Measurements from ENCODE around the gene RBAK. TPM values are rescaled to one million over a fixed set of nuclear protein-coding genes. Genes with fewer than 3 reads are reported as not detected.

Gene RBAK
- total RNA-seq, 1 experiment from 2014 or later, result 14.8 TPM

DNA sequence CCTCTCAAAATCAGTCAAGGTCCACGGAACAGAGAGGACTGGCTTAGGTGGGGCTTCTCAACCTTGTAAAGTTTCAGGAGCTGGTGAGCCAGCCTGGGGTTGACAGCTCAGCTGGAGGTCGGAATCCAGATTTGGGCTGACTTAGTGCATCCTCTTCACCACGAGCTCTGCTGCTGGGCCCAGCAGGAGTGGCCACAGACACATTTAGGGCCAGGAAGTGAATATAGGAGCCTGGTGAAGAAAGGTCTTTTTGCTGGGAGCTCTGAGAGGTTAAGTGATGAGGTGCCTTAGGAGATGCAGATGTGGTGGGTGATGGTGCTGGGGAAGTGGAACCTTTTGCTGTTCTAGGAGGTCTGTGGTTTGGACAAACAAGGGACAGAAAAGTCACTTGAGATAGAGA, 47.4 kb upstream of the RBAK start:
- H3K36me3 ChIP-seq (ENCODE audit: control insufficient read depth, insufficient read depth, low read length), result peaks cover 2% of the 10 kb centered on the region; the same call in 1 of the 2 replicates
- ATAC-seq, result no peak
- in situ Hi-C loops (cut with HindIII; ENCODE audit: low pct_unique_long_range_greater_than_20kb, low sequenced_read_pairs) (no loop called here), intact Hi-C loops (cut with micrococcal nuclease; ENCODE audit: unreplicated experiment) (no loop called here)
- no peaks in the 10 kb centered on the region for H3K27me3 ChIP-seq (ENCODE audit: control insufficient read depth, insufficient read depth, low read length)
- no peak for DNase-seq (ENCODE audit: low read depth, low spot score)
- no peaks in the 10 kb centered on the region for H3K4me1 ChIP-seq (ENCODE audit: control insufficient read depth, insufficient read depth, low read length)
- TF ChIP-seq, protein P1, sequence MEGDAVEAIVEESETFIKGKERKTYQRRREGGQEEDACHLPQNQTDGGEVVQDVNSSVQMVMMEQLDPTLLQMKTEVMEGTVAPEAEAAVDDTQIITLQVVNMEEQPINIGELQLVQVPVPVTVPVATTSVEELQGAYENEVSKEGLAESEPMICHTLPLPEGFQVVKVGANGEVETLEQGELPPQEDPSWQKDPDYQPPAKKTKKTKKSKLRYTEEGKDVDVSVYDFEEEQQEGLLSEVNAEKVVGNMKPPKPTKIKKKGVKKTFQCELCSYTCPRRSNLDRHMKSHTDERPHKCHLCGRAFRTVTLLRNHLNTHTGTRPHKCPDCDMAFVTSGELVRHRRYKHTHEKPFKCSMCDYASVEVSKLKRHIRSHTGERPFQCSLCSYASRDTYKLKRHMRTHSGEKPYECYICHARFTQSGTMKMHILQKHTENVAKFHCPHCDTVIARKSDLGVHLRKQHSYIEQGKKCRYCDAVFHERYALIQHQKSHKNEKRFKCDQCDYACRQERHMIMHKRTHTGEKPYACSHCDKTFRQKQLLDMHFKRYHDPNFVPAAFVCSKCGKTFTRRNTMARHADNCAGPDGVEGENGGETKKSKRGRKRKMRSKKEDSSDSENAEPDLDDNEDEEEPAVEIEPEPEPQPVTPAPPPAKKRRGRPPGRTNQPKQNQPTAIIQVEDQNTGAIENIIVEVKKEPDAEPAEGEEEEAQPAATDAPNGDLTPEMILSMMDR (IDR thresholded peaks at IDR 0.05), result no peak
- TF ChIP-seq POLR2AphosphoS5 (IDR thresholded peaks at IDR 0.05; ENCODE audit: low read depth, low read length) (no peak), TCF7L2 (IDR thresholded peaks at IDR 0.05; ENCODE audit: low read depth, low read length) (no peak), SIN3A (IDR thresholded peaks at IDR 0.05; ENCODE audit: borderline replicate concordance, insufficient read depth, low read depth, low read length) (no peak)
- TF ChIP-seq, protein P2, sequence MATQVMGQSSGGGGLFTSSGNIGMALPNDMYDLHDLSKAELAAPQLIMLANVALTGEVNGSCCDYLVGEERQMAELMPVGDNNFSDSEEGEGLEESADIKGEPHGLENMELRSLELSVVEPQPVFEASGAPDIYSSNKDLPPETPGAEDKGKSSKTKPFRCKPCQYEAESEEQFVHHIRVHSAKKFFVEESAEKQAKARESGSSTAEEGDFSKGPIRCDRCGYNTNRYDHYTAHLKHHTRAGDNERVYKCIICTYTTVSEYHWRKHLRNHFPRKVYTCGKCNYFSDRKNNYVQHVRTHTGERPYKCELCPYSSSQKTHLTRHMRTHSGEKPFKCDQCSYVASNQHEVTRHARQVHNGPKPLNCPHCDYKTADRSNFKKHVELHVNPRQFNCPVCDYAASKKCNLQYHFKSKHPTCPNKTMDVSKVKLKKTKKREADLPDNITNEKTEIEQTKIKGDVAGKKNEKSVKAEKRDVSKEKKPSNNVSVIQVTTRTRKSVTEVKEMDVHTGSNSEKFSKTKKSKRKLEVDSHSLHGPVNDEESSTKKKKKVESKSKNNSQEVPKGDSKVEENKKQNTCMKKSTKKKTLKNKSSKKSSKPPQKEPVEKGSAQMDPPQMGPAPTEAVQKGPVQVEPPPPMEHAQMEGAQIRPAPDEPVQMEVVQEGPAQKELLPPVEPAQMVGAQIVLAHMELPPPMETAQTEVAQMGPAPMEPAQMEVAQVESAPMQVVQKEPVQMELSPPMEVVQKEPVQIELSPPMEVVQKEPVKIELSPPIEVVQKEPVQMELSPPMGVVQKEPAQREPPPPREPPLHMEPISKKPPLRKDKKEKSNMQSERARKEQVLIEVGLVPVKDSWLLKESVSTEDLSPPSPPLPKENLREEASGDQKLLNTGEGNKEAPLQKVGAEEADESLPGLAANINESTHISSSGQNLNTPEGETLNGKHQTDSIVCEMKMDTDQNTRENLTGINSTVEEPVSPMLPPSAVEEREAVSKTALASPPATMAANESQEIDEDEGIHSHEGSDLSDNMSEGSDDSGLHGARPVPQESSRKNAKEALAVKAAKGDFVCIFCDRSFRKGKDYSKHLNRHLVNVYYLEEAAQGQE (IDR thresholded peaks at IDR 0.05; ENCODE audit: insufficient read depth in 1 of 2, low read depth in 2 of 2, low read length in 1 of 2), result no peak
- no peaks in the 10 kb centered on the region for H3K9me3 ChIP-seq (ENCODE audit: control insufficient read depth, insufficient read depth, low read depth, low read length)
- ChIA-PET CTCF (interaction anchor here (0.5 kb wide), 1 partner anchor 101 kb away, joined by 6 read pairs; no protein-coding TSS in a partner anchor), POLR2A (interaction anchor here (1.1 kb wide), 1 partner anchor 242 kb away, joined by 10 read pairs; no protein-coding TSS in a partner anchor)
- no peak overlapping the region for H3K27ac ChIP-seq (ENCODE audit: low read length)
- no TSS peak for BruUV-seq (replicated peaks)
- H3K4me3 ChIP-seq (ENCODE audit: low read depth in 2 of 2, low read length in 2 of 2), result no peak overlapping the region

DNA sequence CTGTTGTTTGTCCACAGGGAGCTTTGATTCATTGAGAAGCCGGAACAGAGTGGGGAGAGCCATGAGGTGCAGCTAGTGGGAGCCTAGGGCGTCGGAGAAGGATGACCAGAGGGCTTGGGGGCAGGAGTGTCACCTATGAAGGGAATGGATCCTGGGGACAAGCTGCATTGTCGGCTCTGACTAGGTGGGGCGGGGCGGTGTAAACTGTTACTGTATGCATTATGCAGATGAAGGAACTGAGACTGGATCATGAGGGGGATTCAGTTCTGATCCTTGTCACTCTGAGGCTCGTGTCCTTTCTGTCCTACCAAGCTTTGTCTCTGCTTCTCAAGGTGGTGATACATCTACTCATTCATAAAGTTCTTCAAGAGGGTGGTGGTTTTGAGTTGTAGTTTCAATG, 46.8 kb upstream of the RBAK start:
- H3K4me3 ChIP-seq (ENCODE audit: low read depth in 2 of 2, low read length in 2 of 2), result no peak overlapping the region
- no peak for ATAC-seq
- in situ Hi-C loops (cut with HindIII; ENCODE audit: low pct_unique_long_range_greater_than_20kb, low sequenced_read_pairs), result no loop called here

More for the DNA sequence above, 46.8 kb upstream of the RBAK start:
- no peaks in the 10 kb centered on the region for H3K27me3 ChIP-seq (ENCODE audit: control insufficient read depth, insufficient read depth, low read length)
- no peaks in the 10 kb centered on the region for H3K9me3 ChIP-seq (ENCODE audit: control insufficient read depth, insufficient read depth, low read depth, low read length)
- H3K4me1 ChIP-seq (ENCODE audit: control insufficient read depth, insufficient read depth, low read length), result no peaks in the 10 kb centered on the region
- peaks cover 2% of the 10 kb centered on the region; the same call in 1 of the 2 replicates for H3K36me3 ChIP-seq (ENCODE audit: control insufficient read depth, insufficient read depth, low read length)
- TF ChIP-seq SIN3A (IDR thresholded peaks at IDR 0.05; ENCODE audit: borderline replicate concordance, insufficient read depth, low read depth, low read length), result no peak
- TF ChIP-seq TCF7L2 (IDR thresholded peaks at IDR 0.05; ENCODE audit: low read depth, low read length), result no peak
- no peak; the same call in 1 of the 2 replicates for TF ChIP-seq POLR2AphosphoS5 (IDR thresholded peaks at IDR 0.05; ENCODE audit: low read depth, low read length)
- TF ChIP-seq, protein P1 (IDR thresholded peaks at IDR 0.05), result no peak
- TF ChIP-seq, protein P2 (IDR thresholded peaks at IDR 0.05; ENCODE audit: insufficient read depth in 1 of 2, low read depth in 2 of 2, low read length in 1 of 2), result no peak
- POLR2A ChIA-PET, result interaction anchor here (1.1 kb wide), 1 partner anchor 241 kb away, joined by 10 read pairs; no protein-coding TSS in a partner anchor
- no TSS peak for BruUV-seq (replicated peaks)
- intact Hi-C loops (cut with micrococcal nuclease; ENCODE audit: unreplicated experiment), result no loop called here
- no peak overlapping the region for H3K27ac ChIP-seq (ENCODE audit: low read length)
- DNase-seq (ENCODE audit: low read depth, low spot score), result no peak
- CTCF ChIA-PET, result interaction anchor here (0.5 kb wide), 1 partner anchor 100 kb away, joined by 6 read pairs; no protein-coding TSS in a partner anchor

All from Panc1 (cell line).